ENCODE data around the gene GPR176. TPM values are rescaled to one million over a fixed set of nuclear protein-coding genes. Genes with fewer than 3 reads are reported as not detected.

Gene GPR176
- polyA plus RNA-seq, 1 donor from 2014 or later = 8.3 TPM

GRCh38 chr15:39784638-39785037, 135.4 kb downstream of the GPR176 start:
- H3K4me2 ChIP-seq (ENCODE audit: low read length) = peak overlapping the region; percentile 54

GRCh38 chr15:39784125-39784524, 135.9 kb downstream of the GPR176 start:
- H3K4me3 ChIP-seq (ENCODE audit: low read length) = peak overlapping the region; percentile 77
- H3K36me3 ChIP-seq (ENCODE audit: insufficient read depth, low read length) = no peaks in the 10 kb centered on the region
- H3K4me2 ChIP-seq (ENCODE audit: low read length) = peak overlapping the region; percentile 54
- no peak overlapping the region for H2AFZ ChIP-seq (ENCODE audit: low read depth, low read length)
- no peaks in the 10 kb centered on the region for H3K27me3 ChIP-seq (ENCODE audit: insufficient read depth, low read depth, low read length)
- H3K27ac ChIP-seq (ENCODE audit: low read length) = no peak overlapping the region
- peaks cover 15% of the 10 kb centered on the region for H3K79me2 ChIP-seq (replicated peaks; ENCODE audit: insufficient read depth, low read length)
- no peaks in the 10 kb centered on the region for H4K20me1 ChIP-seq (ENCODE audit: insufficient read depth)
- no peaks in the 10 kb centered on the region for H3K9me2 ChIP-seq (ENCODE audit: insufficient read depth, low read length)
- peak overlapping the region; percentile 80 for H3K9ac ChIP-seq (ENCODE audit: low read length)
- no peaks in the 10 kb centered on the region for H3K9me3 ChIP-seq (ENCODE audit: low read length)
- no peaks in the 10 kb centered on the region for H3F3A ChIP-seq (ENCODE audit: insufficient read depth, low read length, poor library complexity, severe bottlenecking)
- TF ChIP-seq CTCF (IDR thresholded peaks at IDR 0.05; ENCODE audit: poor library complexity, severe bottlenecking) (no peak), MXI1 (conservative IDR thresholded peaks at IDR 0.05; ENCODE audit: poor library complexity, severe bottlenecking) (no peak), RAD21 (conservative IDR thresholded peaks at IDR 0.05) (no peak), SMC3 (conservative IDR thresholded peaks at IDR 0.05; ENCODE audit: poor library complexity) (no peak), EP300 (conservative IDR thresholded peaks at IDR 0.05; ENCODE audit: poor library complexity, severe bottlenecking) (no peak), REST (IDR thresholded peaks at IDR 0.05; ENCODE audit: borderline replicate concordance) (no peak), POLR2AphosphoS5 (IDR thresholded peaks at IDR 0.05) (no peak)

More at GRCh38 chr15:39784638-39785037, 135.4 kb downstream of the GPR176 start:
- H3K79me2 ChIP-seq (replicated peaks; ENCODE audit: insufficient read depth, low read length) = peaks cover 15% of the 10 kb centered on the region
- peak overlapping the region; percentile 77 for H3K4me3 ChIP-seq (ENCODE audit: low read length)
- H2AFZ ChIP-seq (ENCODE audit: low read depth, low read length) = no peak overlapping the region
- peak overlapping the region; percentile 80 for H3K9ac ChIP-seq (ENCODE audit: low read length)
- H3F3A ChIP-seq (ENCODE audit: insufficient read depth, low read length, poor library complexity, severe bottlenecking) = no peaks in the 10 kb centered on the region
- no peaks in the 10 kb centered on the region for H3K36me3 ChIP-seq (ENCODE audit: insufficient read depth, low read length)
- H3K9me2 ChIP-seq (ENCODE audit: insufficient read depth, low read length) = no peaks in the 10 kb centered on the region
- no peaks in the 10 kb centered on the region for H4K20me1 ChIP-seq (ENCODE audit: insufficient read depth)
- TF ChIP-seq EP300 (conservative IDR thresholded peaks at IDR 0.05; ENCODE audit: poor library complexity, severe bottlenecking) = no peak
- TF ChIP-seq SMC3 (conservative IDR thresholded peaks at IDR 0.05; ENCODE audit: poor library complexity) = no peak
- TF ChIP-seq EZH2 (IDR thresholded peaks at IDR 0.05; ENCODE audit: borderline replicate concordance, insufficient read depth, low read length, poor library complexity, severe bottlenecking) = no peak
- TF ChIP-seq TAF1 (IDR thresholded peaks at IDR 0.05; ENCODE audit: low read depth) = no peak
- no peak for TF ChIP-seq CTCF (IDR thresholded peaks at IDR 0.05; ENCODE audit: poor library complexity, severe bottlenecking)
- no peak for TF ChIP-seq MXI1 (conservative IDR thresholded peaks at IDR 0.05; ENCODE audit: poor library complexity, severe bottlenecking)
- TF ChIP-seq RAD21 (conservative IDR thresholded peaks at IDR 0.05) = no peak
- no peak for TF ChIP-seq REST (IDR thresholded peaks at IDR 0.05; ENCODE audit: borderline replicate concordance)
- TF ChIP-seq POLR2AphosphoS5 (IDR thresholded peaks at IDR 0.05) = no peak
- no peaks in the 10 kb centered on the region for H3K27me3 ChIP-seq (ENCODE audit: insufficient read depth, low read depth, low read length)
- H3K9me3 ChIP-seq (ENCODE audit: low read length) = no peaks in the 10 kb centered on the region
- H3K27ac ChIP-seq (ENCODE audit: low read length) = no peak overlapping the region
